NB4 (cell line): ENCODE data around the gene KIRREL3.

Experiments used
- CTCF ChIP-seq: IDR thresholded peaks from one replicate; pipeline ENCODE4 v1.5.1; 2012; ENCODE audit warnings: low read depth, low read length
- MAX ChIP-seq: IDR thresholded peaks from 2 replicates; pipeline ENCODE4 v1.6.1; 2011; ENCODE audit warnings: low read depth, low read length
- POLR2A ChIP-seq: IDR thresholded peaks from 2 replicates; pipeline ENCODE4 v1.6.1; 2011; ENCODE audit warnings: mild to moderate bottlenecking; ENCODE audit not compliant: insufficient read length; ENCODE audit errors: extremely low read depth

DNA sequence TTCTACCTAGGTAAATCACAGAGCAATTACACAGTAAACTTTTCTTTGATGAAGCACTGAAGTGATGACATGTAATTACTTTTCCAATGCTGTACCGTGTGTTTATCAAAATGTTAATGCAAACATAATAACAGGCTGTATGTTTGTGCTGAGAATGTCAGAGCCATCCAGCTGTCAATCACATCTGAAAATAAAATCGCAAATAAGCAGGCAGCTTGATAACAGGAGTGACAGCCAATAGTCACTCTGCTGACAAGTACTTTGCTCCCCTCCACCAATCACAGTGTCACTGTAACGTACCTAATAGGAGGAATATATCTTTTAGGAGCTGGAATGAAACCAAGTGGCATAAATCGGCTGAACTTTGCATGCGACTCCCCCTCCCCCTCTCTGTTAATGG, 119.7 kb downstream of the KIRREL3 start:
- TF ChIP-seq POLR2A (no peak), CTCF (no peak), MAX (no peak)
